OCI-M1 (cell line): ENCODE measurements around the gene MYL10.
"Not testable (repeated sequence)": the region's sequence is repeated elsewhere in the genome, so short reads cannot be mapped to it uniquely, and the experiment has no call there.

Experiments used
- DNase-seq: peaks from one replicate; lab custom pipeline; 2025; lab: John Stamatoyannopoulos, UW

Gene MYL10

GRCh38 chr7:101651112-101651511 lies 22.0 kb upstream of the MYL10 start:
- DNase-seq: no peak

- DNase-seq: peak; percentile 7
These were observed 21.5 kb upstream of the MYL10 start for GRCh38 chr7:101650579-101651081.

- not testable (repeated sequence) for DNase-seq
These were observed 18.8 kb upstream of the MYL10 start for GRCh38 chr7:101647876-101648275.

GRCh38 chr7:101645951-101646350 lies 16.9 kb upstream of the MYL10 start:
- DNase-seq: no peak

- no peak for DNase-seq
These were observed 15.8 kb upstream of the MYL10 start for GRCh38 chr7:101644879-101645278.

- not testable (repeated sequence) for DNase-seq
These were observed 10.0 kb upstream of the MYL10 start for GRCh38 chr7:101639127-101639526.

GRCh38 chr7:101636822-101637623 lies 7.9 kb upstream of the MYL10 start:
- no peak for DNase-seq

GRCh38 chr7:101635484-101635883 lies 6.4 kb upstream of the MYL10 start:
- no peak for DNase-seq

- no peak for DNase-seq
These were observed 5.2 kb upstream of the MYL10 start for GRCh38 chr7:101634196-101634717.

- no peak for DNase-seq
These were observed 4.4 kb upstream of the MYL10 start for GRCh38 chr7:101633511-101633910.

- DNase-seq: no peak
These were observed 3.5 kb upstream of the MYL10 start for GRCh38 chr7:101632641-101633040.

- no peak for DNase-seq
These were observed 2.2 kb upstream of the MYL10 start for GRCh38 chr7:101631224-101631714.

GRCh38 chr7:101630591-101630990 lies 1.5 kb upstream of the MYL10 start:
- no peak for DNase-seq

- DNase-seq: no peak
These were observed 574 bp downstream of the MYL10 start for GRCh38 chr7:101628522-101628921.

GRCh38 chr7:101626758-101627157 lies 2.3 kb downstream of the MYL10 start:
- no peak for DNase-seq

GRCh38 chr7:101626069-101626671 lies 2.9 kb downstream of the MYL10 start:
- DNase-seq: no peak

- DNase-seq: no peak
These were observed 3.9 kb downstream of the MYL10 start for GRCh38 chr7:101625031-101625791.

GRCh38 chr7:101624246-101625001 lies 4.7 kb downstream of the MYL10 start:
- DNase-seq: no peak

GRCh38 chr7:101622609-101623173 lies 6.4 kb downstream of the MYL10 start:
- no peak for DNase-seq

- no peak for DNase-seq
These were observed 8.1 kb downstream of the MYL10 start for GRCh38 chr7:101620991-101621390.

GRCh38 chr7:101620395-101620794 lies 8.7 kb downstream of the MYL10 start:
- DNase-seq: no peak
